OCI-LY7 (cell line): ENCODE measurements around the gene PHACTR3.

ENCODE experiments used
- CTCF ChIP-seq: fragments of 200-600 bp; sonication (generic); conservative IDR thresholded peaks from 2 replicates; pipeline ENCODE4 v1.5.1; 2014; ENCODE audit warnings: mild to moderate bottlenecking, antibody characterized with exemption, low read length, moderate library complexity, mixed read lengths
- EZH2phosphoT487 ChIP-seq: fragments of 200-600 bp; sonication (generic); IDR thresholded peaks from 2 replicates; pipeline ENCODE4 v1.6.1; 2018; ENCODE audit warnings: low read depth, borderline replicate concordance, mild to moderate bottlenecking, mixed run types, antibody characterized with exemption, low read length, moderate library complexity, mixed read lengths

GRCh38 chr20:59731376-59731775, 127.0 kb downstream of the PHACTR3 start:
- TF ChIP-seq CTCF, result no peak
- no peak for TF ChIP-seq EZH2phosphoT487
